GM19193 (cell line): Measurements from ENCODE around the gene ACOT4.

Experiments
- POLR2A ChIP-seq: IDR thresholded peaks from 4 replicates; pipeline ENCODE4 v1.6.1; 2011; ENCODE audit not compliant: insufficient read depth, insufficient read length; ENCODE audit errors: extremely low read depth

ACOT4 gene

DNA sequence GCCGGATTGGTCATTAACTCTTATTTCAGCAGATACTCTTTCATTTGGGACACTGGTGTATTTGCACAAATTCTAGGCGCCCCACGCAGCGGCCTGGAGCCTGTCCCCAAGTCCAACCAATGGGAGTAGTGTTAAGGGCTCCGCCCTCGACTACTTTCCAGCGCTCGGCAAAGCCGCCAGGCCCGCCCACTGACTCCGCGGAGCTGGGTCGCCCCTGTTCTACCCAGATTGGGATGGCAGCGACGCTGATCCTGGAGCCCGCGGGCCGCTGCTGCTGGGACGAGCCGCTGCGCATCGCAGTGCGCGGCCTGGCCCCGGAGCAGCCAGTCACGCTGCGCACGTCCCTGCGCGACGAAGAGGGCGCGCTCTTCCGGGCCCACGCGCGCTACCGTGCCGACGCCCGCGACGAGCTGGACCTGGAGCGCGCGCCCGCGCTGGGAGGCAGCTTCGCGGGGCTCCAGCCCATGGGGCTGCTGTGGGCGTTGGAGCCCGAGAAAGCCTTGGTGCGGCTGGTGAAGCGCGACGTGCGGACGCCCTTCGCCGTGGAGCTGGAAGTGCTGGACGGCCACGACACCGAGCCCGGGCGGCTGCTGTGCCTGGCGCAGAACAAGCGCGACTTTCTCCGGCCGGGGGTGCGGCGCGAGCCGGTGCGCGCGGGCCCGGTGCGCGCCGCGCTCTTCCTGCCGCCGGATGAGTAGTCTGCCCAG, 20.8 kb downstream of the ACOT4 start, which contains the start of gene ACOT6:
Gene ACOT6 (plus strand): TSS at position 179 of the 707 bp plus-strand sequence. CDS start 55 bp downstream, at position 234.
- TF ChIP-seq POLR2A: no peak

DNA sequence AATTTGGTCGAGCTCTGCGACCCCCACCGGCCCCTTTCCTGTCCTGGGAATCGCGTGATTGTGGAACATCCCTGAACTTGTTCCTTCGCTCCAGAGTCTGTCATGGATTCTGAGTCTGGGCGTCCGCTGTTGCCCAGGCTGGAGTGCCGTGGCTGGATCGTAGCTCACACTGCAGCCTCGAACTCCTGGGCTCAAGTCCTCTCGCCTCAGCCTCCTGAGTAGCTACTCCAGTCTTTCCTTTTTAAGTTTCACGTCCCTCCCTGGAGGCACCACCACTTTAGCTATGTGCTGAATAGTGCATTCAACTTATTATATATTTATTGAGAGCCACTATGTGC, 21.3 kb downstream of the ACOT4 start:
- no peak for TF ChIP-seq POLR2A

DNA sequence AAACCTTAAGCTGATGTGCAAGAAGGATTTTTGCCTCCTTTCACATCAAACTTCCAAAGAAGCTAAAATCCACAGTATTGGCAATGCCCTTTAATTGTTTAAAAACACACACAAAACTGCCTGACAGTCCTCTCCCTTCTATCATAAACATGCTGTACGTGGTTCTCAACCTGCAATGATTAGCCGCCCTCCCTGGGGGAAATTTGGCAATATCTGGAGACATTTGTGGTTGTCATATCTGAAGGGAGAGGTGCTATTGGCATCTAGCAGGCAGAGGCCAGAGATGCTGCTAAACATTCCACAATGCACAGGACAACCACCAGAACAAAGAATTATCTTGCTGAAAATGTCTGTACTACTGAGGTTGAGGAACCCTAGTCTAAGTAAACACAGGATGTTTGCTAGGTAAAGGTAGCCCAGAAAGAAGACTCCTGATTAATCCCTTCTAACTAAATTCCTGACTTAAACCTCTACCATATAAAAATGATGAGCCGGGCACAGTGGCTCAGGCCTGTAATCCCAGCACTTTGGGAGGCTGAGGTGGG, 21.8 kb downstream of the ACOT4 start:
- TF ChIP-seq POLR2A: no peak

- no peak for TF ChIP-seq POLR2A
Measured at GRCh38 chr14:73616831-73617230, 25.2 kb downstream of the ACOT4 start.

DNA sequence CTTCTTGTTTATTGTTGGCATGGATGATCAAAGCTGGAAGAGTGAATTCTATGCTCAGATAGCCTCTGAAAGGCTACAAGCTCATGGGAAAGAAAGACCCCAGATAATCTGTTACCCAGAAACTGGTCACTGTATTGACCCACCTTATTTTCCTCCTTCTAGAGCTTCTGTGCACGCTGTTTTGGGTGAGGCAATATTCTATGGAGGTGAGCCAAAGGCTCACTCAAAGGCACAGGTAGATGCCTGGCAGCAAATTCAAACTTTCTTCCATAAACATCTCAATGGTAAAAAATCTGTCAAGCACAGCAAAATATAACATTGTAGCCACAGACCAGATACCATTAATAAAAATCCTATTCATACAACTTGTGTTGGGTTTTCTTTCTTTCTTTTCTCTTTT, 27.9 kb downstream of the ACOT4 start:
- TF ChIP-seq POLR2A: no peak

- no peak for TF ChIP-seq POLR2A
Measured at GRCh38 chr14:73620268-73620667, 28.6 kb downstream of the ACOT4 start.

DNA sequence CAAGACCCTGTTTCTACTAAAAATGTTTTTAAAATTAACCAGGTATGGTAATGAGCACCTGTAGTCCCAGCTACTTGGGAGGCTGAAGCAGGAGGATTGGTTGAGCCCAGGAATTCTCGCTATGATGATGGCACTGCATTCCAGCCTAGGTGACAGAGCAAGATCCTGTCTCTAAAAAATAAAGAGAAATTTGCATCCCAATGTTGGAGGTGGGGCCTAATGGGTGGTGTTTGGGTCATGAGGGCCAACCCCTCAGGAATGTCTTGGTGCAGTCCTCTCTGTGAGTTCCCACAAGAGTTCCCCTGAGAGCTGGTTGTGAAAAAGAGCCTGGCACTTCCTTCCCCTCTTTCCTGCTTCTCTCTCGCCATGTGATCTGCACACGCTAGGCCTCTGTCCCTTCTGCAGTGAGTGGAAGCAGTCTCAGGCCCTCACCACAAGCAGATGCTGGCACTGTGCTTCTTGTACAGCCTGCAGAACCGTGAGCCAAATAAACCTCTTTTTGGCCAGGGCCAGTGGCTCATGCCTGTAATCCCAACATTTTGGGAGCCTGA, 31.9 kb downstream of the ACOT4 start:
- no peak for TF ChIP-seq POLR2A

GRCh38 chr14:73625706-73626105, 34.0 kb downstream of the ACOT4 start:
- no peak for TF ChIP-seq POLR2A

DNA sequence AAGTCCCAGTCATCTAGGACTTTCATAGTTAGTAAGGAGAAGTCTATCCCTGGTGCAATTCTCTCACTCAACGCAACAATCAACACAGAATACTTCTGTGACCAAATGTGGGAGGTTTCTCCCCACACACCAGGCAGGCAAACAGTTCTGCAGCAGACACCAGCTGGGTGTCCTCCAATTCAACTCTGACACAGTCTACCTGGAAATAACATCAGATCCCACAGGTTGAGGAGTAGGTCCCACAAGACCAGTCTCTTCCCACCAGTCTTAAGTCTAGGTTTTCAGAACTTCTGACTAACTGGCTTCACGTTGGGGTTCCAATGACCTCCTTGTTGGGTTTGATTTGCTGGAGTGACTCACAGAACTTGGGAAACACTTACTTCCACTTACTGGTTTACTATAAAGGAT, 35.5 kb downstream of the ACOT4 start:
- no peak for TF ChIP-seq POLR2A

DNA sequence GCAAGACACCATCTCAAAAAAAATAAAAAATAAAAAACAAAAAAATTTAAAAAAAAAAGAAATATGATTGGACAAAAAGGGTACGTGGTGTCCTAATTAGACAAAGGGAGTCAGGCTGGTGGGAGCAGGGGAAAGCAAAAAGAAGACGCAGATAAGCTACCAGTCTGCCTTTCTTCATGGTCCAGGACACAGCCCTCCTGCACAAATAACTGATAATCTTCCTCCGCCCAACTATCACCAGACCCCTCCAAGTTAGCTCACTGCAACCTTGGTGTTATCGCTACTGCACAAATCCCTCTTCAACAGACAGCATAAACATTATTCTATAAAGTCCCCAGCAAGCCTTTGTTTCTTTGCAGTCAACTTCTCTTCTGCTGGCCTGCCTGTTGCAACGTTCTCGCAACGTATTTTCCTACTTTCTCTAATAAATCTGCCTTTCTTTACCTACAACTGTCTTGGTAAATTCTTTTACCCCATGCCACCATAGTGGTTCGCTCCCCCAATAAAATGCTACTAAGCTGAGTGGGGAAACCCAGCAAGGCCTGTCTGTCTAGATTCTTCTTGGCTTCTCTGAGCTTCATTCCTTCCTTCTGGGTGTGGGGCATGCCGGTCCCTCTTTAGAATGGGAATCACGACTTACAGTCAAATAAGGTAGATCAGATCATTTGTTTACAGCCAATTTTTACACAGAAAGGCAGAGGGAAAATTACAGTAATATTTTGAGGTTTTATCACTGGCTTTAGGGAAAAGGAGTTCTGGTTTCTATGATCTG, 38.5 kb downstream of the ACOT4 start:
- no peak for TF ChIP-seq POLR2A

DNA sequence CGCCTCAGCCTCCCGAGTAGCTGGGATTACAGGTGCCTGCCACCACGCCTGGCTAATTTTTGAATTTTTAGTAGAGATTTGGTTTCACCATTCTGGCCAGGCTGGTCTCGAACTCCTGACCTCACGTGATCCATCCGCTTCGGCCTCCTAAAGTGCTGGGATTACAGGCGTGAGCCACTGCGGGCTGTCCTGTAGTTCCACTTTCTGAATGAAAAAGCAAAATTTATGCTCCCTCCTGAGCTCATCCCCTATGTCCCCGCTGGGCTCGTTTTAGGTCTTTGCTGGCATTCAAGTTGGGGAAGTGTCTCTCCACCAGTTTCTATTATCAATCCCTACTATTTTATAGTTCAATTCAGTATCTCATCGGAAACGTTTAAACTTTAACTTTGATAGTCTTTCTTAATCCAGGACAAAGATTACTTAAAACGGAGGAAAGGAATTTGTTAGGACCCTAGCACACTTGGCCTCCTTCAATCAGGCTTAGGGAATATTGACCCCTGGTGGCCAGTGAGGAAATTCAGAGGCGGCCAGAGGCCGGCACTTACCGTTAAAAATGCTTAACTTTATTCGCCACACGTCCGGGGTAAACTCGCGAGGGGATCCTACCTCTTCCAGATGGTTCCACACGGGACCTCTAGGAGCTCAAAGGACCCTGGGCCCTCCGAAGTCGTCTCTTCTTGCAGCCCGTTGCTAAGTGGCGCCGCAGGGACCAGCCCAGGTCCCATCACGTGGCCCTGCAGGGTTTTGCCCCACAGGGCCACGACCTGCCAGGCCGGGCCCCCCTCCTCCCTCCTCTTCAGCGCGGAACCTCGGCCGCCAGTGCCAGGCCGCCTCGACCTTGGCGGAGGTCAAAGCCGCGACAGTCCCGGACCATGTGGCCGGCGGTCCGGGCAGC, 41.7 kb downstream of the ACOT4 start:
- TF ChIP-seq POLR2A: peak; percentile 24

DNA sequence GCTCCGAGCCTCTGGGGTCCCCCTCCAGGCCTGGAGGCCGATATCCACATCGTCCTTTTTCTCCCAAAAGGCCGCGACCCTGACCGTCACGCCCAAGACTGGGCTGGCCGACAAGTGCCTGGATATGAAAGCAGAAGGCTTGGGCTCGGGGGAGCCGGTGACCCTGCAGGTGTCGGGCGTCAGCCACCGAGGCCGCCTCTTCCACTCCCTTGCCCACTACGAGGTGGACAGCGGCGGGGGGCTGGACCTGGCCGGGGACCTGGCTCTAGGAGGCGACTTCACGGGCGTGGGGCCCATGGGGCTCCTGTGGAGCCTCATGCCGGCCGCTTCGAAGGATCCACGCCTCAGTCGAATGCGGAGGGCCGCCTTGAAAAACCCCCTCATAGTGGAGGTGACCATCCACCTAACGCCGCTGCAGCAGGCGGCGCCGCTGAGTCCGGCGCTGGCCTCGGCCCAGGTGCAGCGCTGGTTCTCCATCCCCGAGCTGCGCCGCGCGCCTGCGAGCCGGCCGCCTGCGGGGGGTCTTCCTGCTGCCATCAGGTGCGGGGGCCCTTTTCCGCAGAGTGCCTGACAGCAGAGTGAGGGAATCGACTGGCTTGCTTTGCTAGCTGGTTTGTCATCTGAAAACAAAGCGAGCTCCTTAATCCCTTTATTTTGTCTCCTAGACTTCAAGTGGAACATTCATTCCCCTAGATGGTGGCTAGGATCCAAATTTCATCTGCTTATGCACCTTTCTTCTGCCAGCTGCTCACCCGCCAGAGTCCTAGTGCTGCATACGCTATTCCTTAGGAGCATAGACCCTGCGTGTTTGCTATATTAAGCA, 42.5 kb downstream of the ACOT4 start:
- TF ChIP-seq POLR2A: no peak

GRCh38 chr14:73637830-73638229, 46.2 kb downstream of the ACOT4 start:
- no peak for TF ChIP-seq POLR2A
